Progenitor cell of endocrine pancreas (in vitro differentiated cells): ENCODE measurements around the gene ZNF518A. TPM values are rescaled to one million over a fixed set of nuclear protein-coding genes. Genes with fewer than 3 reads are reported as not detected.

Experiments
- DNase-seq: peaks from one replicate; pipeline ENCODE4 v3.0.0; 2021; ENCODE audit warnings: low spot score; ENCODE audit not compliant: unreplicated experiment
- H3K27ac Mint-ChIP-seq: 2 replicates; pipeline ENCODE4 v1.8.0; 2021; ENCODE audit warnings: mild to moderate bottlenecking, moderate library complexity, mixed read lengths
- H3K27me3 Mint-ChIP-seq: 2 replicates; pipeline ENCODE4 v1.8.0; 2021; ENCODE audit warnings: mixed read lengths
- H3K36me3 Mint-ChIP-seq: 2 replicates; pipeline ENCODE4 v1.8.0; 2022; ENCODE audit warnings: mixed read lengths; ENCODE audit not compliant: insufficient read depth
- H3K4me1 Mint-ChIP-seq: 2 replicates; pipeline ENCODE4 v1.8.0; 2021; ENCODE audit warnings: low read depth, mixed read lengths
- H3K4me3 Mint-ChIP-seq: 2 replicates; pipeline ENCODE4 v1.8.0; 2021; ENCODE audit warnings: low read depth, mild to moderate bottlenecking, moderate library complexity, mixed read lengths
- H3K9me3 Mint-ChIP-seq: 2 replicates; pipeline ENCODE4 v1.8.0; 2021; ENCODE audit warnings: low read depth, mixed read lengths
- long read RNA-seq: library from polyadenylated mRNA; unstranded; transcript quantifications from one replicate; pipeline ENCODE4 v2.0.0, GENCODE V29; 2020
- total RNA-seq: library from RNA; stranded (reverse); gene quantifications from 2 replicates; pipeline ENCODE4 v1.2.1, GENCODE V29; 2021
- TF ChIP-seq, protein P1 (sequence below): fragments of 200-600 bp; sonication (generic); IDR thresholded peaks from one replicate; pipeline ENCODE4 v1.5.0; 2021; ENCODE audit warnings: antibody characterized with exemption, mild to moderate bottlenecking; ENCODE audit not compliant: unreplicated experiment

The ZNF518A gene
- 49.9 and 51.9 TPM in 2 replicates for total RNA-seq
- long read RNA-seq, partial matches to known transcripts = 2 of 149 reads
- long read RNA-seq, other reads (novel, unspliced or antisense) = 147 of 149 reads

- H3K4me3 Mint-ChIP-seq = peak within 1 kb of the TSS; percentile 87
- peaks cover 26% of the 10 kb centered on the region for H3K4me1 Mint-ChIP-seq
- TF ChIP-seq, protein P1, sequence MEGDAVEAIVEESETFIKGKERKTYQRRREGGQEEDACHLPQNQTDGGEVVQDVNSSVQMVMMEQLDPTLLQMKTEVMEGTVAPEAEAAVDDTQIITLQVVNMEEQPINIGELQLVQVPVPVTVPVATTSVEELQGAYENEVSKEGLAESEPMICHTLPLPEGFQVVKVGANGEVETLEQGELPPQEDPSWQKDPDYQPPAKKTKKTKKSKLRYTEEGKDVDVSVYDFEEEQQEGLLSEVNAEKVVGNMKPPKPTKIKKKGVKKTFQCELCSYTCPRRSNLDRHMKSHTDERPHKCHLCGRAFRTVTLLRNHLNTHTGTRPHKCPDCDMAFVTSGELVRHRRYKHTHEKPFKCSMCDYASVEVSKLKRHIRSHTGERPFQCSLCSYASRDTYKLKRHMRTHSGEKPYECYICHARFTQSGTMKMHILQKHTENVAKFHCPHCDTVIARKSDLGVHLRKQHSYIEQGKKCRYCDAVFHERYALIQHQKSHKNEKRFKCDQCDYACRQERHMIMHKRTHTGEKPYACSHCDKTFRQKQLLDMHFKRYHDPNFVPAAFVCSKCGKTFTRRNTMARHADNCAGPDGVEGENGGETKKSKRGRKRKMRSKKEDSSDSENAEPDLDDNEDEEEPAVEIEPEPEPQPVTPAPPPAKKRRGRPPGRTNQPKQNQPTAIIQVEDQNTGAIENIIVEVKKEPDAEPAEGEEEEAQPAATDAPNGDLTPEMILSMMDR = no peak
- H3K9me3 Mint-ChIP-seq = no peaks in the 10 kb centered on the region
- H3K36me3 Mint-ChIP-seq = peaks cover 8% of the 10 kb centered on the region
- peaks cover 9% of the 10 kb centered on the region for H3K27me3 Mint-ChIP-seq
- peak within 1 kb of the TSS; percentile 100 for H3K27ac Mint-ChIP-seq
- DNase-seq = peak; percentile 88
These were observed at the start of gene ZNF518A for GRCh38 chr10:96129387-96130325. TSS of gene ZNF518A (plus strand) at chr10:96130297. CDS start at chr10:96156323, 26,026 bp downstream.

- no peak for DNase-seq
- no peaks in the 10 kb centered on the region for H3K9me3 Mint-ChIP-seq
- no peaks in the 10 kb centered on the region for H3K27me3 Mint-ChIP-seq
- H3K4me3 Mint-ChIP-seq = no peak overlapping the region
- no peaks in the 10 kb centered on the region for H3K4me1 Mint-ChIP-seq
- no peaks in the 10 kb centered on the region for H3K36me3 Mint-ChIP-seq
- TF ChIP-seq, protein P1 = no peak
- H3K27ac Mint-ChIP-seq = no peak overlapping the region
These were observed 47.9 kb upstream of the ZNF518A start for GRCh38 chr10:96082153-96082552.

DNA sequence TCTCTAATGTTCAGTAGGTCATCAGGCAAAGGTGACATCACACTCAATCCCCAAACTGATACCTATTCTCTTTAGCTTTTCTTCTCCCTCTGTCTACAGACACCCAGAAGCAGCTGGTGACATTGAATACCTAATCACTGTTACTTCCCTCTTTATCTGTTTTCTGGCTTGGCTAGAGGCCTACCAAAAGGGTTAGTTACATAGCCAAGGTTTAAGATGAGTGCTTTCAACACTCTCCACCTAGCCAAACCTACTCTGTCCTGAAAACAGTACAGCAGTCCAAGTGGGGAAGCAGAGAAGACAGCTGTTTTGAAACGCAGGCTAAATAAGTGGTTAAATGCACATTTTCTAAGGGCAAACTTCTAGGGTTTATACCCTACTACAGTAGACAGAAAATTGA is 47.3 kb upstream of the ZNF518A start:
- DNase-seq = no peak
- TF ChIP-seq, protein P1 = no peak
- no peaks in the 10 kb centered on the region for H3K27me3 Mint-ChIP-seq
- no peaks in the 10 kb centered on the region for H3K9me3 Mint-ChIP-seq
- no peak overlapping the region for H3K4me3 Mint-ChIP-seq
- H3K27ac Mint-ChIP-seq = no peak overlapping the region
- H3K36me3 Mint-ChIP-seq = no peaks in the 10 kb centered on the region
- H3K4me1 Mint-ChIP-seq = no peaks in the 10 kb centered on the region

GRCh38 chr10:96089116-96089515 is 41.0 kb upstream of the ZNF518A start:
- no peaks in the 10 kb centered on the region for H3K9me3 Mint-ChIP-seq
- H3K27me3 Mint-ChIP-seq = no peaks in the 10 kb centered on the region
- DNase-seq = no peak
- TF ChIP-seq, protein P1 = no peak
- no peaks in the 10 kb centered on the region for H3K36me3 Mint-ChIP-seq
- H3K4me3 Mint-ChIP-seq = no peak overlapping the region
- no peak overlapping the region for H3K27ac Mint-ChIP-seq
- H3K4me1 Mint-ChIP-seq = peaks cover 2% of the 10 kb centered on the region

DNA sequence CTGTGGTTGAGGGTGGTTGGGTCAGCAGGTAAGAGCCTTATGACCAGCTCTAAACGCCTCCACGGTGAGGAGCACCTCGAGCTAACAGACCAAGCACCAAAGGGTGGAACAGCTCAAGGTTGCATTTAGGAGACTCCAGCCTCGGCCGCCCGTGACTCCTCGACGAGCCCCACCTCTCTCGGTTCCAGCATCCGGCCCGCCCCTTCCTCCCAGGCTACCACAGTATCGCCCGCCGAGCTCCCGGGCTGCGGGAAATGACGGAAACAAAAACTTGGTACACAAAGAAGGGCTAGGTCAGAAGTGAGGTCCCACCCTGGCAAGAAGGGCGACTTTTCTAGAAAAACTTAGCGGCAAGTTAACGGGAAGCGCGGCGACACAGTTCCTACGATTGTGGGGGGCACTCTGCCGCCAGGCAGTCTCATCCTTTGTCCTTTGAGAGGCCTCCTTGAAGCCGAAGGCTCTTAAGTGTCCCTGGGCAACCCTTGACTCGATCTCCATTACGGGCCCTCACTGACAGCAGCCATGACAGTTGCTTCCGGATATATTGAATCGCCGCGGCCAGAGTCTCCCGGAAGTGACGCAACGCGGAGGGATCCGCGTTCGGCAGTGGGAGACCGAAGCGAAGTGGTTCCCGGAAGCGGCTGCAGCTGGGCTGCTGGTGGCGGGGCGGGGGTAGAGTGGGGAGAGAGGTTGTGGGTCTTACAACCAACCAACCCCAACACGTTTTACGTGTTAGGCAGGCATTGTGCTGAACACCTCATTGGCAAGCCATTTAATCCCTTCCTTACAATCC is 40.2 kb upstream of the ZNF518A start:
- Mint-ChIP-seq H3K27me3 (no peaks in the 10 kb centered on the region), H3K4me3 (no peak overlapping the region), H3K27ac (no peak overlapping the region), H3K36me3 (no peaks in the 10 kb centered on the region), H3K4me1 (peaks cover 2% of the 10 kb centered on the region), H3K9me3 (no peaks in the 10 kb centered on the region)
- TF ChIP-seq, protein P1 = no peak
- no peak for DNase-seq
